ENCODE data around the gene SMG6. TPM values are rescaled to one million over a fixed set of nuclear protein-coding genes. Genes with fewer than 3 reads are reported as not detected.

Gene SMG6
- total and polyA plus RNA-seq, 2 of the 13 experiments (the other 11 are each of a cell fraction or from before 2014, with no cell fraction given) = 4.6 to 14.6 TPM

DNA sequence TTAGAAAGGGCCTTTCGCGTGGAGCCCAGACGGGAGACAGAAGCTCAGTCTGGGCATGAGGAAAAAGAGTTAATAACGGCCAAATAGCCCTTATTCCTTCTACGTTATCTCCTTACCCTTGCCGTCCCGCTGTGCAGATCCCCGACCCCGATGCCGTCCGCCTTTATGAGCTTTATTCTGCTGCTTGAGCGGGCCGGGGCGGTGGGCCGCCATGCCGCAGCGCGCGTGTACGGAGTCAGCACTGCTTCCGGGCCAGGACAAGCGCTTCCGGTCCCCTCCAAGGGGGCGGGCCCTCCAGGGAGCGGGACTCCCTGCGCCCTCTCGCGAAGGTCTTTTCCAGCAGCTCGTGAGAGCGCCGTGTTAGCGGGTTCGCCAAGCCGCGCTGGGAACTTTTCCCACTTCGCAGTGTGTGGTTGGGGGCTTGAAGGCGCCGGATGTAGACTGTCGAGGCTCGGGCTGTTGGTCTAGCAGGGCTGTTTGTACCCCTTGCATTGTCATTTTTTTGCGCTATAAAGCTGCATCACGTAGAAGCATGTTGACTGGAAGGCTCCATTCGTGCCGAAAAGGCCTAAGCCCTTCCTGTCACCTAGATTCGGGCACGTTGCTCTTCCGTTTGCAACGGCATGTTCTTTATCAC lies 32.7 kb upstream of the SMG6 start, which contains the start of gene TSR1 (continued):
- TF ChIP-seq, protein P1, sequence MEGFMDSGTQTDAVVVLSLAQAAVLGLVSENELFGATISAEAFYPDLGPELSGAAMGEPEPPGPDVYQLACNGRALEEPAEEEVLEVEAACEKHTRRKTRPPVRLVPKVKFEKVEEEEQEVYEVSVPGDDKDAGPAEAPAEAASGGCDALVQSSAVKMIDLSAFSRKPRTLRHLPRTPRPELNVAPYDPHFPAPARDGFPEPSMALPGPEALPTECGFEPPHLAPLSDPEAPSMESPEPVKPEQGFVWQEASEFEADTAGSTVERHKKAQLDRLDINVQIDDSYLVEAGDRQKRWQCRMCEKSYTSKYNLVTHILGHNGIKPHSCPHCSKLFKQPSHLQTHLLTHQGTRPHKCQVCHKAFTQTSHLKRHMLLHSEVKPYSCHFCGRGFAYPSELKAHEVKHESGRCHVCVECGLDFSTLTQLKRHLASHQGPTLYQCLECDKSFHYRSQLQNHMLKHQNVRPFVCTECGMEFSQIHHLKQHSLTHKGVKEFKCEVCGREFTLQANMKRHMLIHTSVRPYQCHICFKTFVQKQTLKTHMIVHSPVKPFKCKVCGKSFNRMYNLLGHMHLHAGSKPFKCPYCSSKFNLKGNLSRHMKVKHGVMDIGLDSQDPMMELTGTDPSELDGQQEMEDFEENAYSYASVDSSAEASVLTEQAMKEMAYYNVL (CRISPR knock-in tag; IDR thresholded peaks at IDR 0.05; ENCODE audit: borderline replicate concordance) = no peak; the same call in 1 of the 2 replicates
- TF ChIP-seq SMYD3 (CRISPR knock-in tag; IDR thresholded peaks at IDR 0.05) = peak; percentile 62; the same call in 1 of the 2 replicates
- TF ChIP-seq, protein P2, sequence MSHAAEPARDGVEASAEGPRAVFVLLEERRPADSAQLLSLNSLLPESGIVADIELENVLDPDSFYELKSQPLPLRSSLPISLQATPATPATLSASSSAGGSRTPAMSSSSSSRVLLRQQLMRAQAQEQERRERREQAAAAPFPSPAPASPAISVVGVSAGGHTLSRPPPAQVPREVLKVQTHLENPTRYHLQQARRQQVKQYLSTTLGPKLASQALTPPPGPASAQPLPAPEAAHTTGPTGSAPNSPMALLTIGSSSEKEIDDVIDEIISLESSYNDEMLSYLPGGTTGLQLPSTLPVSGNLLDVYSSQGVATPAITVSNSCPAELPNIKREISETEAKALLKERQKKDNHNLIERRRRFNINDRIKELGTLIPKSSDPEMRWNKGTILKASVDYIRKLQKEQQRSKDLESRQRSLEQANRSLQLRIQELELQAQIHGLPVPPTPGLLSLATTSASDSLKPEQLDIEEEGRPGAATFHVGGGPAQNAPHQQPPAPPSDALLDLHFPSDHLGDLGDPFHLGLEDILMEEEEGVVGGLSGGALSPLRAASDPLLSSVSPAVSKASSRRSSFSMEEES (CRISPR knock-in tag; IDR thresholded peaks at IDR 0.05) = 0 out of 2 replicates have a peak, but pooled peaks have one; percentile 55
- TF ChIP-seq, protein P3, sequence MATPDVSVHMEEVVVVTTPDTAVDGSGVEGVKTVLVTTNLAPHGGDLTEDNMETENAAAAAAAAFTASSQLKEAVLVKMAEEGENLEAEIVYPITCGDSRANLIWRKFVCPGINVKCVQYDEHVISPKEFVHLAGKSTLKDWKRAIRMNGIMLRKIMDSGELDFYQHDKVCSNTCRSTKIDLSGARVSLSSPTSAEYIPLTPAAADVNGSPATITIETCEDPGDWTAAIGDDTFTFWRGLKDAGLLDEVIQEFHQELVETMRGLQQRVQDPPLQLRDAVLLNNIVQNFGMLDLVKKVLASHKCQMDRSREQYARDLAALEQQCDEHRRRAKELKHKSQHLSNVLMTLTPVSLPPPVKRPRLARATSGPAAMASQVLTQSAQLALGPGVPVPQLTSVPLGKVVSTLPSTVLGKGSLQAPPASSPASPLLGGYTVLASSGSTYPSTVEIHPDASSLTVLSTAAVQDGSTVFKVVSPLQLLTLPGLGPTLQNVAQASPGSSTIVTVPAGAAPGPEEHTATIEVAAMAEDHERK (CRISPR knock-in tag; IDR thresholded peaks at IDR 0.05; ENCODE audit: low read depth) = peak; percentile 47; the same call in 1 of the 2 replicates
- peak; percentile 6; the same call in 1 of the 2 replicates for TF ChIP-seq HNF4A (CRISPR knock-in tag; IDR thresholded peaks at IDR 0.05)
- TF ChIP-seq, protein P4, sequence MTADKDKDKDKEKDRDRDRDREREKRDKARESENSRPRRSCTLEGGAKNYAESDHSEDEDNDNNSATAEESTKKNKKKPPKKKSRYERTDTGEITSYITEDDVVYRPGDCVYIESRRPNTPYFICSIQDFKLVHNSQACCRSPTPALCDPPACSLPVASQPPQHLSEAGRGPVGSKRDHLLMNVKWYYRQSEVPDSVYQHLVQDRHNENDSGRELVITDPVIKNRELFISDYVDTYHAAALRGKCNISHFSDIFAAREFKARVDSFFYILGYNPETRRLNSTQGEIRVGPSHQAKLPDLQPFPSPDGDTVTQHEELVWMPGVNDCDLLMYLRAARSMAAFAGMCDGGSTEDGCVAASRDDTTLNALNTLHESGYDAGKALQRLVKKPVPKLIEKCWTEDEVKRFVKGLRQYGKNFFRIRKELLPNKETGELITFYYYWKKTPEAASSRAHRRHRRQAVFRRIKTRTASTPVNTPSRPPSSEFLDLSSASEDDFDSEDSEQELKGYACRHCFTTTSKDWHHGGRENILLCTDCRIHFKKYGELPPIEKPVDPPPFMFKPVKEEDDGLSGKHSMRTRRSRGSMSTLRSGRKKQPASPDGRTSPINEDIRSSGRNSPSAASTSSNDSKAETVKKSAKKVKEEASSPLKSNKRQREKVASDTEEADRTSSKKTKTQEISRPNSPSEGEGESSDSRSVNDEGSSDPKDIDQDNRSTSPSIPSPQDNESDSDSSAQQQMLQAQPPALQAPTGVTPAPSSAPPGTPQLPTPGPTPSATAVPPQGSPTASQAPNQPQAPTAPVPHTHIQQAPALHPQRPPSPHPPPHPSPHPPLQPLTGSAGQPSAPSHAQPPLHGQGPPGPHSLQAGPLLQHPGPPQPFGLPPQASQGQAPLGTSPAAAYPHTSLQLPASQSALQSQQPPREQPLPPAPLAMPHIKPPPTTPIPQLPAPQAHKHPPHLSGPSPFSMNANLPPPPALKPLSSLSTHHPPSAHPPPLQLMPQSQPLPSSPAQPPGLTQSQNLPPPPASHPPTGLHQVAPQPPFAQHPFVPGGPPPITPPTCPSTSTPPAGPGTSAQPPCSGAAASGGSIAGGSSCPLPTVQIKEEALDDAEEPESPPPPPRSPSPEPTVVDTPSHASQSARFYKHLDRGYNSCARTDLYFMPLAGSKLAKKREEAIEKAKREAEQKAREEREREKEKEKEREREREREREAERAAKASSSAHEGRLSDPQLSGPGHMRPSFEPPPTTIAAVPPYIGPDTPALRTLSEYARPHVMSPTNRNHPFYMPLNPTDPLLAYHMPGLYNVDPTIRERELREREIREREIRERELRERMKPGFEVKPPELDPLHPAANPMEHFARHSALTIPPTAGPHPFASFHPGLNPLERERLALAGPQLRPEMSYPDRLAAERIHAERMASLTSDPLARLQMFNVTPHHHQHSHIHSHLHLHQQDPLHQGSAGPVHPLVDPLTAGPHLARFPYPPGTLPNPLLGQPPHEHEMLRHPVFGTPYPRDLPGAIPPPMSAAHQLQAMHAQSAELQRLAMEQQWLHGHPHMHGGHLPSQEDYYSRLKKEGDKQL (CRISPR knock-in tag; IDR thresholded peaks at IDR 0.05; ENCODE audit: low read depth) = no peak
- TF ChIP-seq SMAD1 (CRISPR knock-in tag; IDR thresholded peaks at IDR 0.05; ENCODE audit: borderline replicate concordance, low read depth) = peak; percentile 74; the same call in 1 of the 2 replicates
- TF ChIP-seq, protein P5, sequence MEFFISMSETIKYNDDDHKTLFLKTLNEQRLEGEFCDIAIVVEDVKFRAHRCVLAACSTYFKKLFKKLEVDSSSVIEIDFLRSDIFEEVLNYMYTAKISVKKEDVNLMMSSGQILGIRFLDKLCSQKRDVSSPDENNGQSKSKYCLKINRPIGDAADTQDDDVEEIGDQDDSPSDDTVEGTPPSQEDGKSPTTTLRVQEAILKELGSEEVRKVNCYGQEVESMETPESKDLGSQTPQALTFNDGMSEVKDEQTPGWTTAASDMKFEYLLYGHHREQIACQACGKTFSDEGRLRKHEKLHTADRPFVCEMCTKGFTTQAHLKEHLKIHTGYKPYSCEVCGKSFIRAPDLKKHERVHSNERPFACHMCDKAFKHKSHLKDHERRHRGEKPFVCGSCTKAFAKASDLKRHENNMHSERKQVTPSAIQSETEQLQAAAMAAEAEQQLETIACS (CRISPR knock-in tag; IDR thresholded peaks at IDR 0.05) = peak; percentile 74
- TF ChIP-seq SOX6 (IDR thresholded peaks at IDR 0.05) = no peak
- peak; percentile 42; the same call in 1 of the 2 replicates for TF ChIP-seq SOX6 (CRISPR knock-in tag; IDR thresholded peaks at IDR 0.05)
- 0 out of 2 replicates have a peak, but pooled peaks have one; percentile 64 for TF ChIP-seq ZNF468 (CRISPR knock-in tag; IDR thresholded peaks at IDR 0.05)
- TF ChIP-seq, protein P6, sequence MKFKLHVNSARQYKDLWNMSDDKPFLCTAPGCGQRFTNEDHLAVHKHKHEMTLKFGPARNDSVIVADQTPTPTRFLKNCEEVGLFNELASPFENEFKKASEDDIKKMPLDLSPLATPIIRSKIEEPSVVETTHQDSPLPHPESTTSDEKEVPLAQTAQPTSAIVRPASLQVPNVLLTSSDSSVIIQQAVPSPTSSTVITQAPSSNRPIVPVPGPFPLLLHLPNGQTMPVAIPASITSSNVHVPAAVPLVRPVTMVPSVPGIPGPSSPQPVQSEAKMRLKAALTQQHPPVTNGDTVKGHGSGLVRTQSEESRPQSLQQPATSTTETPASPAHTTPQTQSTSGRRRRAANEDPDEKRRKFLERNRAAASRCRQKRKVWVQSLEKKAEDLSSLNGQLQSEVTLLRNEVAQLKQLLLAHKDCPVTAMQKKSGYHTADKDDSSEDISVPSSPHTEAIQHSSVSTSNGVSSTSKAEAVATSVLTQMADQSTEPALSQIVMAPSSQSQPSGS (CRISPR knock-in tag; IDR thresholded peaks at IDR 0.05) = peak; percentile 55; the same call in 1 of the 2 replicates
- TF ChIP-seq ZNF589 (CRISPR knock-in tag; conservative IDR thresholded peaks at IDR 0.05) = peak; percentile 59
- TF ChIP-seq ZNF781 (CRISPR knock-in tag; IDR thresholded peaks at IDR 0.05; ENCODE audit: borderline replicate concordance, not compliant biosample characterization) = peak; percentile 21

Measured in HepG2 (cell line).